ENCODE results near the gene GOT1. TPM values are rescaled to one million over a fixed set of nuclear protein-coding genes. Genes with fewer than 3 reads are reported as not detected.

Gene GOT1
- total RNA-seq, 1 experiment from 2014 or later = 37.1 TPM

DNA sequence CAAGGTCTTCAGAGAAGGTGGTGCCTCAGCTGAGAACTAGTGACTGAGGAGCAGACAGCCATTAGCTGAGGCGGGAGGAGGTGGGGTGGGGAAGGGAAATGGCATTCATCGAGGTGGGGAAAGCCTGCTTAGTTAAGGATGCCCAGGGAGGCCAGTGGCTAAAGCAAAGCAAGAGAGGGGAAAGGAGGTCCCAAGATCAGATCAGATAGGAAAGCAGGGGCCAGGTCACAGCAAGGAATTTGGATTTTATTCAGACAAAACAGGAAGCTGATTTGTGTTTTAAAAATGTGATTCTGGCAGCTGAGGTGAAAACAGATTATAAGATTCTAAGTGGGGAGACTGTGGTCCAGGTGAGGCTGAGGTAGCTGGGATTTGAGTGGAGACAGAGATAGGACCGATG, 55.5 kb downstream of the GOT1 start:
- no peak for DNase-seq (ENCODE audit: low read depth in 1 of 2, low spot score in 2 of 2)
- H3K27me3 ChIP-seq (replicated peaks) = no peaks in the 10 kb centered on the region
- H3K4me1 ChIP-seq (replicated peaks) = no peaks in the 10 kb centered on the region; the same call in 1 of the 2 replicates
- H3K4me3 ChIP-seq = no peak overlapping the region
- H3K27ac ChIP-seq = no peak overlapping the region
- no peaks in the 10 kb centered on the region for H3K9me3 ChIP-seq (replicated peaks)
- no peaks in the 10 kb centered on the region for H3K36me3 ChIP-seq

DNA sequence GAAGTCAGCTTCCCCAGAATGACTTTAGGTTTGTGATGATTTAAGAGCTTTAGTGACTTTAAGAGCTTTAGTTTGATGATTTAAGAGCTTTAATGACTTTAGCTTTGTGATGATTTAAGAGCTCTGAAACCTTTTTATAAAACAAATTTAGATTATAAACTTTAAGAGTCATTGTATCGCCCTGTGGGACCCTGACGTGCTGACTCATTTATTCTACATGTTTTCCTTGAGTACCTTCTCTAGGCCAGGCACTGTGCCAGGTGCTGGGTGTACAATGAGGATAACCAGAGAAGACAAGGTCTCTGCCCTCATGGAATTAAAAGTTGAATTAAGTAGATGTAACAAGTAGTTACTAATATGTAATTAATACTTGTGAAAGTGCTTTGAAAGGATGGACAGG, 55.9 kb downstream of the GOT1 start:
- Histone ChIP-seq H3K4me3 (no peak overlapping the region), H3K27me3 (replicated peaks) (no peaks in the 10 kb centered on the region), H3K27ac (no peak overlapping the region), H3K36me3 (no peaks in the 10 kb centered on the region), H3K4me1 (replicated peaks) (peaks cover 4% of the 10 kb centered on the region), H3K9me3 (replicated peaks) (no peaks in the 10 kb centered on the region)
- DNase-seq (ENCODE audit: low read depth in 1 of 2, low spot score in 2 of 2) = no peak

DNA sequence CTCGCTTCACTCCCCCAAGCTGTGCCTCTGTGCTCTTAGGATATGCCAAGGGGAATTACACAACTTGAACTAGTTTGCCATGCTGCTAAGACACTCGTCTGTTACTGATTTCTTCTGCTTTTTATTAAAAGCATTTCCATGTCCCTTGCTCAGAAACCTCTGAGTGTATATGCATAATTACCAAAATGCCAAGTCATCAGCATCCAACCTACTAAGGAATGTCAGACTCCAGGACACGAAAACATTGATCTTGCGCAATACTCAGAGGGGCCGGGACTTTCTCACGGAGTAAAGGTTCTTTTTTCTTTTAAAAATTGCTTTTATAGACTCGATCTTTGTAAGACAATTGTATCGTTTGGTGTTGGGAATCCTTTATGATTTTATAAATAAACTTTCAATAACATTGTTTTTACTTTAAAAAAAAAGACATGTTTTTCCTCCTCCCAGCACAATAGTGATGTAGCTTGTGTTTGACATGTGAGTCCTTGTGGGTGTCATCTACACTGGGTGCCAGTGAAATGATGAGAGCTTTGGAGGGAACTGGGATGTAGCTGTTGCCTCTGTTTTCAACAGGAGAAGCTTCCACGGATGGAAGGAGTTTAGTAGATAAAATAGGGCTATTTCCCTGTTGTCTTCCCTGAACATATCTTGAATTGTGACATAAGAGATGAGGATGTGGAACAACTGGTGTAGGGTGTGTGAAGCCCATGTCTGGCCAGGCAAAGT, 57.7 kb downstream of the GOT1 start:
- Histone ChIP-seq H3K27me3 (replicated peaks) (no peaks in the 10 kb centered on the region), H3K27ac (no peak overlapping the region), H3K4me1 (replicated peaks) (peaks cover 18% of the 10 kb centered on the region), H3K36me3 (no peaks in the 10 kb centered on the region), H3K9me3 (replicated peaks) (no peaks in the 10 kb centered on the region), H3K4me3 (no peak overlapping the region)
- no peak for DNase-seq (ENCODE audit: low read depth in 1 of 2, low spot score in 2 of 2)

DNA sequence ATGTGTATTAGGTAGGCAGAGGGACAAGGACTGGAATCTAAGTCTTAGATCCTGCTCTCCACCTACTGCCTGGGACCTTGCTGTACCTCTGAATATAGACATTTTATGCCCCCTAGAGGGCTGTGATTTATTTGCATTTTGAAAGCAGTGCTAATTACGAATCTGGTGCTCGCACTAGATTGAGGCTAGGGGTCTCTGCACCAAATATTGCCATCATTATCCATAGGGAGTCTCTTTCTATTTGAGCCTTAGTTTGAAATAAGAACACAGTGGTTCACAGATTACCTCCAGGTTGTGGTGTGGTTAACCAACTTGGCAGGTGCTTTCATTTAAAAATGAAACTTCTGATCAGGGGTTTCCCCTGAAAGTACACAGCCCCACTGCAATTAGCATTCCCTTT, 59.4 kb downstream of the GOT1 start:
- Histone ChIP-seq H3K27ac (no peak overlapping the region), H3K4me3 (no peak overlapping the region), H3K27me3 (replicated peaks) (no peaks in the 10 kb centered on the region), H3K36me3 (no peaks in the 10 kb centered on the region), H3K4me1 (replicated peaks) (peaks cover 18% of the 10 kb centered on the region), H3K9me3 (replicated peaks) (no peaks in the 10 kb centered on the region)
- peak in 1 of 2 experiments; percentile 27 for DNase-seq (ENCODE audit: low read depth in 1 of 2, low spot score in 2 of 2)

DNA sequence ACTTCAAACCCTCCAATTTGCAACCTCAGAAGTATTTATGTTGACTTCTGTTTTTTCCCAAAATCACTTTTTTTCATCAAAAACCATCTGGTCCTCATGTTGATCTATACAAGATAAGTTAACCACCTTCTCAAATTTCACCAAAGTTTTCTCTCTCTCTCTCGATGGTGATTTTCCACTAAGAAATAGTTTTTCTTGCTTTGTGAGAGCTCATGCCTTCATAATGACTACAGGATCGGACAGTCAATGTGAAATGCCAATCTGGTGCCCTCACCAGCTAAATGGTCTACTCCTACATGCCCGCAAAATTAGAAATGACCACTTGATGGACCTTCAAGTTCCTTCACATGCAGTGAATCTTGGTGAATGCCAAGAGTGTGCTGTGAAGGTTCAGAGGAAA, 60.9 kb downstream of the GOT1 start:
- H3K36me3 ChIP-seq = no peaks in the 10 kb centered on the region
- H3K27ac ChIP-seq = 0 out of 2 replicates have a peak overlapping the region, but pooled peaks have one; percentile 2
- no peak overlapping the region for H3K4me3 ChIP-seq
- H3K4me1 ChIP-seq (replicated peaks) = peaks cover 18% of the 10 kb centered on the region
- no peak for DNase-seq (ENCODE audit: low read depth in 1 of 2, low spot score in 2 of 2)
- no peaks in the 10 kb centered on the region for H3K9me3 ChIP-seq (replicated peaks)
- no peaks in the 10 kb centered on the region for H3K27me3 ChIP-seq (replicated peaks)

DNA sequence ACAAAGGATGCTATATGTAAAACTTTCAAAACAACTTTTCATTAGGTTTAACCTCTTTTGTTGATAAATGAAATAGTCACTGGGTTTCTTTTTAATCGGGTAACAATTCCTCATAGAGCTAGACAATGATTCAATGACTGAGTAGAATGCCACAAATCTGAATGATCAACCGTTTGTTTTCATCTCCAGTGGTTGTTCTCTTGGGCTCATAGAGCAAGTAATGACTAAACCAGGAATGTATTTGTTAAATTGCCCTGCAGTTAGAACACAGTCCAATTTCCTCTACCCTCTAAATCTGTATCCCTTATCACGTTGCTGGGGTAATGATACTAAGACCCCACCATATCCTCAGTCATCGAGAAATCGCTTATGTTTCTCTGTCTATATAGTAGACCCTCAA, 61.3 kb downstream of the GOT1 start:
- Histone ChIP-seq H3K27ac (0 out of 2 replicates have a peak overlapping the region, but pooled peaks have one; percentile 6), H3K36me3 (no peaks in the 10 kb centered on the region), H3K9me3 (replicated peaks) (no peaks in the 10 kb centered on the region), H3K4me1 (replicated peaks) (peaks cover 18% of the 10 kb centered on the region), H3K27me3 (replicated peaks) (no peaks in the 10 kb centered on the region), H3K4me3 (no peak overlapping the region)
- DNase-seq (ENCODE audit: low read depth in 1 of 2, low spot score in 2 of 2) = no peak

DNA sequence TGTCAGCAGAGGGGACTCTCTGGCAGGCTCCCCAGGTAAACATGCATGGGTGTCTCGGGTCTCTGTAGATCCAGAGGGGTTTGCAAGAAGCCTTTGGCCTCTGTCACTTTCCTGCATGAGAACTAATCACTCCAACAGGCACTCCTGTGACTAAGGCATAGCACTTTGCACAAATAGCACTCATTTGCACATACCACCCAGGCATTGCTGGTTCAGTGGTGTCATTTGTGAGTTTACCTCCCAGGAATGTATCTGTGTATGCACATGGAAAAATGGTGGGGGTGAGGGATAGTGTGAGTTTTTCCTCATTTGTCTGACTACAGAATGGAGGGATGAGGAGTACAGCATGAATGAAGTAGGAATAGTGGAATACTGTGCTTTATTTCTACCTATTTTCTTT, 61.8 kb downstream of the GOT1 start:
- DNase-seq (ENCODE audit: low read depth in 1 of 2, low spot score in 2 of 2) = peak in 1 of 2 experiments; percentile 40
- Histone ChIP-seq H3K36me3 (no peaks in the 10 kb centered on the region), H3K27me3 (replicated peaks) (no peaks in the 10 kb centered on the region), H3K4me1 (replicated peaks) (peaks cover 18% of the 10 kb centered on the region), H3K9me3 (replicated peaks) (no peaks in the 10 kb centered on the region), H3K27ac (0 out of 2 replicates have a peak overlapping the region, but pooled peaks have one; percentile 6), H3K4me3 (no peak overlapping the region)

DNA sequence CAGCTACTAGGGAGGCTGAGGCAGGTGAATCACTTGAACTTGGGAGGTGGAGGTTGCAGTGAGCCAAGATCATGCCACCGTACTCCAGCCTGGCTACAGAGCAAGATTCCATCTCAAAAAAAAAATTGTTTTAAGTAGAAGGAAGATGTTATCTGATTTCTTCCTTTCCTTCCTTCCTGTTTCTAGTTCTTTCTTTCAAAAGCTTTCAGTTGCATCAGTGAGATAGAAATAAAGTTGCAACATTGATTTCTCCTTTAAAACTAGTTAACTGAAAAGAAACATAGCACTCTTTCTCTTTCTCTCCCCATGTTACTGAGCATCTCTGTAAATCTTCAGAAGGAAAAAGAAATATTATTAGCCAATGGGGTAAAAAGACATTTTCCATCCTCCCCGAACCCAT, 63.8 kb downstream of the GOT1 start:
- no peak overlapping the region for H3K4me3 ChIP-seq

DNA sequence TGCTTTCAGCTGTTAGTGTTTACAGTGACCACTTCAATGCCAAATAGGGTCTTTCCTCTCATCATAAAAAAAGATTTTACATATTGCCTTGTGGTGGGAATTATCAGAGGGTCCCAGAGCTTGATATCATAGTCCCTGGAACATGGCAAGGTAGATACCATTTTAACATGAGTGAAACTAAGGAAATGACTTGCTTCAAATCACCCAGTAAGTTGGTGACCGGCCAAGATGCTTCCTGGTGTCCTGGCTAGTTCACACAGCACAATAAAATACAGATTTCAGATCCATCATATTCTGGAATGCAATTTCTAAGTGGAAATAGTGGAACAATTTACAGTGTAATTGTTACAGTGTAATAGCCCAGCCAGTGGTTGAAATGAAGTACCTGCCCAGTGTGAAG, 64.7 kb downstream of the GOT1 start:
- DNase-seq (ENCODE audit: low read depth in 1 of 2, low spot score in 2 of 2) = no peak
- Histone ChIP-seq H3K27ac (no peak overlapping the region), H3K36me3 (no peaks in the 10 kb centered on the region), H3K4me1 (replicated peaks) (peaks cover 18% of the 10 kb centered on the region), H3K27me3 (replicated peaks) (no peaks in the 10 kb centered on the region), H3K9me3 (replicated peaks) (no peaks in the 10 kb centered on the region), H3K4me3 (no peak overlapping the region)

More for the DNA sequence above, 63.8 kb downstream of the GOT1 start:
- no peak overlapping the region for H3K27ac ChIP-seq
- DNase-seq (ENCODE audit: low read depth in 1 of 2, low spot score in 2 of 2) = no peak
- H3K36me3 ChIP-seq = no peaks in the 10 kb centered on the region
- no peaks in the 10 kb centered on the region for H3K9me3 ChIP-seq (replicated peaks)
- peaks cover 18% of the 10 kb centered on the region for H3K4me1 ChIP-seq (replicated peaks)
- H3K27me3 ChIP-seq (replicated peaks) = no peaks in the 10 kb centered on the region

DNA sequence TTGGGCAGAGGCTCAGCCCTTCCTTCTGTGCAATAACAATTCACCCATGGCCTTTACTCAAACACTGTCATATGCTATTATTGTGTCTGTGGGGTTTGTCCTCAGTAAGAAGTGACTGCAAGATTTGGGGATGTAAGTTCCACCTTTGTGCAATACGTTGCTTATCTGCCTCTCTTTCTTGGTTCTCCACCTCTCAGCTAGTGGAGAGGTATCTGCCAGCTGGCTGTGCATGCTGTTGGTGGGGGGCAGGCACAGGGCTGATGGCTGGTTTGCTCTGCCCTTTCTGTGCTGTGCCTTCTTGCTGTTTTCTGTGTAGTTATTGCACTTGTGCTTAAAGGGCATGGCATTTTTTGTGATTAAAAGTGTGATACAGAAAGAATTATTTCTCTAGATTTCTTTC, 65.1 kb downstream of the GOT1 start:
- no peaks in the 10 kb centered on the region for H3K27me3 ChIP-seq (replicated peaks)
- H3K9me3 ChIP-seq (replicated peaks) = no peaks in the 10 kb centered on the region
- no peak overlapping the region for H3K4me3 ChIP-seq
- DNase-seq (ENCODE audit: low read depth in 1 of 2, low spot score in 2 of 2) = no peak
- H3K27ac ChIP-seq = no peak overlapping the region
- H3K36me3 ChIP-seq = no peaks in the 10 kb centered on the region
- peaks cover 18% of the 10 kb centered on the region for H3K4me1 ChIP-seq (replicated peaks)

DNA sequence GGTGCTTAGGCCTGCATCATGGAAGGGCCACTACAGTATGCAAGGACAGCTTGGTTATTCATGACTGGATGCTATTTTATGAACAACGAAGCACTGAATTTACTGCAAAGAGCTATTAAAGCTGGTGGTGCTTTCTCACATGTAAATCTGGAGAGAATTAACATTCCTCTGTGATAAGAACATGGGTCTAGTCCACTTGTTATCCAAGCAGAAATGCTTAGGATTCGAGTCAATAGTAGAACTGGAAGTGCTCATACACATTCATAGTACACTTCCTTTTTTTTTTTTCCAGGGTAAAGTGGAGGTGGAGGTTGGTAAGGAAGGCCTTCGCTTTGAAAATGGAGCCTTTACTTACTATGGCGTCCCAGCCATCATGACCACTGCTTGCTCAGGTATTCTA, 66.3 kb downstream of the GOT1 start:
- Histone ChIP-seq H3K27ac (no peak overlapping the region), H3K4me1 (replicated peaks) (peaks cover 10% of the 10 kb centered on the region), H3K9me3 (replicated peaks) (no peaks in the 10 kb centered on the region), H3K36me3 (no peaks in the 10 kb centered on the region), H3K27me3 (replicated peaks) (no peaks in the 10 kb centered on the region), H3K4me3 (no peak overlapping the region)
- DNase-seq (ENCODE audit: low read depth in 1 of 2, low spot score in 2 of 2) = no peak

DNA sequence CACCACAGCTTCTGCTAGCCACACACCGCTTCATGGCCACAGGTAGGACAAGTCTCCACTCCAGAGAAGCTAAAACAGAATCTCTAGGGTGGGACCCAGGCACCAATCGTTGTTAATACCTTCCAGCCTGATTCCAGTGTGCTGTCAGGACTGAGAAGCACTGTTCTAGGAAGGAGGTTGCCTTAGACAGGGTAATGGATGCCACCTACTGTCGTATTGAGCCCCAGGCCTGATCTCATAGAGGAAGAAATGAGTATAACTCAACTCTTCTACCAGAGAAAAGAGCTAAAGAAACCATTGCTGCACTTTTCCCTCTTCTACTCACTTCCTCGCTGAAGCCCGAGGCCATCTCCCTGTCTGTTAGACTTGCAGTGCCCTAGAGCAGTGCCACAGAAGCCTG, 69.5 kb downstream of the GOT1 start:
- H3K4me3 ChIP-seq = no peak overlapping the region
- H3K27me3 ChIP-seq (replicated peaks) = no peaks in the 10 kb centered on the region
- no peak overlapping the region for H3K27ac ChIP-seq
- H3K9me3 ChIP-seq (replicated peaks) = no peaks in the 10 kb centered on the region
- peaks cover 14% of the 10 kb centered on the region for H3K4me1 ChIP-seq (replicated peaks)
- no peak for DNase-seq (ENCODE audit: low read depth in 1 of 2, low spot score in 2 of 2)
- H3K36me3 ChIP-seq = no peaks in the 10 kb centered on the region

DNA sequence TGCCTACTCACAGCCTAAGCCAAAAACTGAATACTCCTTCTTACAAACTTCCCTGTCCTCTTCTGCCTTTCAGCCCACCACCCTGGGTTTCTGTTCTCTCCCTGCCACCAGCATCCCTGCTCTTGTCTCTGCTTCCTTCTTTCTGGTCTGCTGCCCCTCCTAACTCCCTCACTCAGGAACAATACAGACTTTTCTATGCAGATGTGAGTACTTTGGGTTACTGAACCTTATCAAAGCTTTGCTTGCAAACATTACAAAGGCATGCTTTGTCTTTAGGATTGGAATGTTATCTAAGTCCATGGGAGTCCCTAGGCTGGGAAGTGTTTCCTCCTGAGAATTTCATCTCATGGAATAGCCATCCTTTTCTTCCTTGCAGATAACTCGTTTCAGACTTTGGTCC, 72.3 kb downstream of the GOT1 start:
- Histone ChIP-seq H3K4me1 (replicated peaks) (peaks cover 14% of the 10 kb centered on the region), H3K36me3 (no peaks in the 10 kb centered on the region), H3K4me3 (no peak overlapping the region), H3K9me3 (replicated peaks) (no peaks in the 10 kb centered on the region), H3K27me3 (replicated peaks) (0 out of 2 replicates have a peak, but pooled peaks cover 3% of the 10 kb centered on the region), H3K27ac (no peak overlapping the region)
- no peak for DNase-seq (ENCODE audit: low read depth in 1 of 2, low spot score in 2 of 2)

DNA sequence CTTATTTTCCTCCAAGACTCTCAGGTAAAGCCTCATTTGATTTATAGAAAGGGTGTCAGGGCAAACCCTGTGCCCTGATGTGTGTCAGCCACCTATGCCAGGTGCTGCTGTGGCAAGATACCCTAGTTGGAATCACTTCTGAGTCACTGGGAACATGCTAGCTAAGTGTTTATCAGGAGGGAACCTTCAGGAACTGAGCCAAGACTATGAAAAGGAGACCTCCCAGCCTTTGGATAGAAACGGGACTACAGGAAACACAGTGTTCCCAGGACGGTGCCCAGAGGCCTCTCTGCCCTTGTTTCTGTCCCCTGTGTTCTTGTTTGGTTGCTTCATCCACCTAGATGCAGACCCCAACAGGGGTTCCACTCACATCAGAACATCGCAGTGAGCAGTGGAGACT, 72.7 kb downstream of the GOT1 start:
- Histone ChIP-seq H3K9me3 (replicated peaks) (no peaks in the 10 kb centered on the region), H3K4me3 (no peak overlapping the region), H3K27me3 (replicated peaks) (0 out of 2 replicates have a peak, but pooled peaks cover 3% of the 10 kb centered on the region), H3K27ac (no peak overlapping the region), H3K4me1 (replicated peaks) (peaks cover 14% of the 10 kb centered on the region), H3K36me3 (no peaks in the 10 kb centered on the region)
- no peak for DNase-seq (ENCODE audit: low read depth in 1 of 2, low spot score in 2 of 2)

DNA sequence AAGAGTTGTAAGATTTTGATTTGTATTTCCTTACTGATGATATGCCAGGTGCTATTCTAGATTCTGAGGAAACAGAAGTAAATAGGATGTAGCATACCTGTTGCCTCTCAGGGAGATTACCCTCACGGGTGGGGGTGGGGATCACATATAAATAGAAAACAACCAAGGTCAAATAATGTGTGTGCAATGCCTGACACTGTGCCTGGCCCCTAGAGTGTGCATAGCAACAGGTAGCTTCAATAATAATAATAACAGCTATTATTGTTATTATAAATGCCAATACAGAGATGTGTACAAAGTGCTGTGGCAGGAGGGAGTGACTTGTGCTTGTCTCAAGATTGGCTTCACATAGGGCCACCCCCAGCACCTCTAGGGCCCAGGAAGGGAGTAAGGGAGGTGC, 77.2 kb downstream of the GOT1 start:
- H3K27ac ChIP-seq = no peak overlapping the region
- H3K4me1 ChIP-seq (replicated peaks) = peaks cover 14% of the 10 kb centered on the region
- H3K9me3 ChIP-seq (replicated peaks) = no peaks in the 10 kb centered on the region
- H3K4me3 ChIP-seq = no peak overlapping the region
- H3K27me3 ChIP-seq (replicated peaks) = peaks cover 3% of the 10 kb centered on the region; the same call in 1 of the 2 replicates
- H3K36me3 ChIP-seq = no peaks in the 10 kb centered on the region
- DNase-seq (ENCODE audit: low read depth in 1 of 2, low spot score in 2 of 2) = no peak
